ENCODE data around the gene PRDM5. TPM values are rescaled to one million over a fixed set of nuclear protein-coding genes. Genes with fewer than 3 reads are reported as not detected.

Gene PRDM5
- total and polyA plus RNA-seq, 2 donors (not counting 3 experiments of a cell fraction or from before 2014, with no cell fraction given): 2.2 to 8.1 TPM

DNA sequence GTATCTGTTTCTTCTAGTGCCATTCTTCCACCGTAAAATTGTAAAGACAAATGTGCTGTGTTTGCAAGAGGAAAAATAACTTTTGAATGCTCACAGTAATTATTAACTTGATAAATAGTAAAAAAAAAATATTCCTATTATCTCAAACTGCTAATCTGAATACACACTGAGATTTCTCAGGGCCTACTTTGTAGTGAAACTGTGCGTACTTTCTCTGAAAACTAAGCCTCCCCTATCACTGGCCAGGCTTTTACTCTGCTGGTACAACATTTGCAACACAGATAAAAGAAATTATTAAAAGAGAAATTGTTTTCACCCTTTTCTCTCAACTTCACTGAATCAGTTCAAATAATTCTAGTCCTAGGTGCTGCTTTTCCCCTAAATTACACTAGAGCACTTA is 137.3 kb downstream of the PRDM5 start:
- H4K20me1 ChIP-seq (replicated peaks; ENCODE audit: control insufficient read depth, extremely low read depth, insufficient read depth, low read length): no peaks in the 10 kb centered on the region
- DNase-seq (ENCODE audit: low read depth, low spot score) (no peak), FAIRE-seq (no peak)
- TF ChIP-seq POLR2A (IDR thresholded peaks at IDR 0.05; ENCODE audit: low read depth, low read length) (no peak), FOS (IDR thresholded peaks at IDR 0.05; ENCODE audit: borderline replicate concordance, insufficient read depth, low read length) (no peak), GATA2 (IDR thresholded peaks at IDR 0.05; ENCODE audit: insufficient read depth, insufficient read length, low read depth, low read length) (no peak), EZH2 (IDR thresholded peaks at IDR 0.05; ENCODE audit: borderline replicate concordance, low read depth, low read length, severe bottlenecking) (no peak), MYC (IDR thresholded peaks at IDR 0.05; ENCODE audit: low read depth, low read length) (no peak), JUN (IDR thresholded peaks at IDR 0.05; ENCODE audit: borderline replicate concordance, insufficient read depth, insufficient read length, low read depth) (no peak), POLR2AphosphoS5 (IDR thresholded peaks at IDR 0.05; ENCODE audit: insufficient read depth, low read depth, low read length) (no peak)
- TF ChIP-seq, protein P1, sequence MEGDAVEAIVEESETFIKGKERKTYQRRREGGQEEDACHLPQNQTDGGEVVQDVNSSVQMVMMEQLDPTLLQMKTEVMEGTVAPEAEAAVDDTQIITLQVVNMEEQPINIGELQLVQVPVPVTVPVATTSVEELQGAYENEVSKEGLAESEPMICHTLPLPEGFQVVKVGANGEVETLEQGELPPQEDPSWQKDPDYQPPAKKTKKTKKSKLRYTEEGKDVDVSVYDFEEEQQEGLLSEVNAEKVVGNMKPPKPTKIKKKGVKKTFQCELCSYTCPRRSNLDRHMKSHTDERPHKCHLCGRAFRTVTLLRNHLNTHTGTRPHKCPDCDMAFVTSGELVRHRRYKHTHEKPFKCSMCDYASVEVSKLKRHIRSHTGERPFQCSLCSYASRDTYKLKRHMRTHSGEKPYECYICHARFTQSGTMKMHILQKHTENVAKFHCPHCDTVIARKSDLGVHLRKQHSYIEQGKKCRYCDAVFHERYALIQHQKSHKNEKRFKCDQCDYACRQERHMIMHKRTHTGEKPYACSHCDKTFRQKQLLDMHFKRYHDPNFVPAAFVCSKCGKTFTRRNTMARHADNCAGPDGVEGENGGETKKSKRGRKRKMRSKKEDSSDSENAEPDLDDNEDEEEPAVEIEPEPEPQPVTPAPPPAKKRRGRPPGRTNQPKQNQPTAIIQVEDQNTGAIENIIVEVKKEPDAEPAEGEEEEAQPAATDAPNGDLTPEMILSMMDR (IDR thresholded peaks at IDR 0.05; ENCODE audit: extremely low read depth in 1 of 2, insufficient read depth in 1 of 2, low read depth in 1 of 2, low read length in 2 of 2): no peak
- TF ChIP-seq, protein P2, sequence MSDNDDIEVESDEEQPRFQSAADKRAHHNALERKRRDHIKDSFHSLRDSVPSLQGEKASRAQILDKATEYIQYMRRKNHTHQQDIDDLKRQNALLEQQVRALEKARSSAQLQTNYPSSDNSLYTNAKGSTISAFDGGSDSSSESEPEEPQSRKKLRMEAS (IDR thresholded peaks at IDR 0.05; ENCODE audit: insufficient read depth, insufficient read length): no peak
- no peak overlapping the region for H3K4me3 ChIP-seq (replicated peaks in 1 of 3; ENCODE audit: insufficient read depth in 1 of 3, low read depth in 1 of 3, low read length in 3 of 3)
- H3K27me3 ChIP-seq (ENCODE audit: control insufficient read depth in 2 of 2, insufficient read depth in 2 of 2, low read length in 2 of 2): no peaks in the 10 kb centered on the region
- dilution Hi-C loops (cut with MboI; ENCODE audit: extremely low pct_ligation_motif_present, low sequenced_read_pairs): no loop called here
- no peak overlapping the region for H3K27ac ChIP-seq (ENCODE audit: insufficient read depth, low read depth, low read length)
- no peak overlapping the region for H2AFZ ChIP-seq (ENCODE audit: low read depth, low read length)
- intact Hi-C loops (cut with micrococcal nuclease): no loop called here
- ChIA-PET CTCF (no interaction called here), POLR2A (no interaction called here)
- no peak overlapping the region for H3K4me2 ChIP-seq (ENCODE audit: insufficient read depth, low read length)
- no peaks in the 10 kb centered on the region for H3K4me1 ChIP-seq (ENCODE audit: control insufficient read depth, extremely low read depth, insufficient read depth, low read length)
- peaks cover 2% of the 10 kb centered on the region for H3K9me1 ChIP-seq (replicated peaks; ENCODE audit: control insufficient read depth, extremely low read depth, insufficient read depth, low read length)
- H3K9ac ChIP-seq (replicated peaks; ENCODE audit: extremely low read depth, insufficient read depth, low read length): no peak overlapping the region
- no peaks in the 10 kb centered on the region for H3K79me2 ChIP-seq (ENCODE audit: control insufficient read depth, insufficient read depth, low read length)
- no peaks in the 10 kb centered on the region for H3K36me3 ChIP-seq (ENCODE audit: control insufficient read depth in 2 of 2, extremely low read depth in 1 of 2, insufficient read depth in 2 of 2, low read length in 2 of 2)
- BruUV-seq (replicated peaks): no TSS peak
- no peaks in the 10 kb centered on the region for H3K9me3 ChIP-seq (replicated peaks; ENCODE audit: control insufficient read depth, insufficient read depth, low read length)

Measured in endothelial cell of umbilical vein (primary cell).